ENCODE results near the gene CCL7.

Gene CCL7

GRCh38 chr17:34269969-34270368, at the start of gene CCL7:
Gene CCL7, plus strand, starts transcription at chr17:34270221. Its CDS starts 70 bp downstream, at chr17:34270291.
- H3K4me3 ChIP-seq (ENCODE audit: low read depth, low read length) = no peak within 1 kb of the TSS
- in situ Hi-C loops (cut with HindIII; ENCODE audit: low pct_ligation_motif_present, low sequenced_read_pairs) = no loop called here

GRCh38 chr17:34220752-34221395, 49.1 kb upstream of the CCL7 start:
- no peak overlapping the region for H3K4me3 ChIP-seq (ENCODE audit: low read depth, low read length)
- in situ Hi-C loops (cut with HindIII; ENCODE audit: low pct_ligation_motif_present, low sequenced_read_pairs) = no loop called here
- H3K27ac ChIP-seq = no peak overlapping the region
- DNase-seq = no peak
- TF ChIP-seq CTCF (IDR thresholded peaks at IDR 0.05; ENCODE audit: low read depth, low read length, missing control alignments) = no peak
- H3K36me3 ChIP-seq (replicated peaks) = no peaks in the 10 kb centered on the region
- no peaks in the 10 kb centered on the region for H3K27me3 ChIP-seq (replicated peaks)

More at GRCh38 chr17:34269969-34270368, at the start of gene CCL7:
- no peak for TF ChIP-seq CTCF (IDR thresholded peaks at IDR 0.05; ENCODE audit: low read depth, low read length, missing control alignments)
- Histone ChIP-seq H3K27ac (no peak within 1 kb of the TSS), H3K27me3 (replicated peaks) (no peaks in the 10 kb centered on the region), H3K36me3 (replicated peaks) (no peaks in the 10 kb centered on the region)
- no peak for DNase-seq

GRCh38 chr17:34221411-34221810, 48.6 kb upstream of the CCL7 start:
- in situ Hi-C loops (cut with HindIII; ENCODE audit: low pct_ligation_motif_present, low sequenced_read_pairs) = no loop called here
- no peak overlapping the region for H3K4me3 ChIP-seq (ENCODE audit: low read depth, low read length)
- no peaks in the 10 kb centered on the region for H3K27me3 ChIP-seq (replicated peaks)
- no peak for DNase-seq
- H3K36me3 ChIP-seq (replicated peaks) = no peaks in the 10 kb centered on the region
- H3K27ac ChIP-seq = no peak overlapping the region
- TF ChIP-seq CTCF (IDR thresholded peaks at IDR 0.05; ENCODE audit: low read depth, low read length, missing control alignments) = no peak

GRCh38 chr17:34222722-34223497, 47.1 kb upstream of the CCL7 start:
- no peak overlapping the region for H3K27ac ChIP-seq
- in situ Hi-C loops (cut with HindIII; ENCODE audit: low pct_ligation_motif_present, low sequenced_read_pairs) = no loop called here
- no peaks in the 10 kb centered on the region for H3K27me3 ChIP-seq (replicated peaks)
- H3K4me3 ChIP-seq (ENCODE audit: low read depth, low read length) = no peak overlapping the region
- DNase-seq = no peak
- no peak for TF ChIP-seq CTCF (IDR thresholded peaks at IDR 0.05; ENCODE audit: low read depth, low read length, missing control alignments)
- H3K36me3 ChIP-seq (replicated peaks) = no peaks in the 10 kb centered on the region

GRCh38 chr17:34225046-34225445, 45.0 kb upstream of the CCL7 start:
- TF ChIP-seq CTCF (IDR thresholded peaks at IDR 0.05; ENCODE audit: low read depth, low read length, missing control alignments) = no peak
- Histone ChIP-seq H3K36me3 (replicated peaks) (no peaks in the 10 kb centered on the region), H3K27me3 (replicated peaks) (no peaks in the 10 kb centered on the region), H3K4me3 (ENCODE audit: low read depth, low read length) (no peak overlapping the region), H3K27ac (no peak overlapping the region)
- in situ Hi-C loops (cut with HindIII; ENCODE audit: low pct_ligation_motif_present, low sequenced_read_pairs) = no loop called here
- no peak for DNase-seq
